ENCODE data around the gene NLRP12.
"Not testable (repeated sequence)": the region's sequence is repeated elsewhere in the genome, so short reads cannot be mapped to it uniquely, and the experiment has no call there.

NLRP12 gene

GRCh38 chr19:53780506-53780905 is 43.6 kb downstream of the NLRP12 start:
- H3K4me3 ChIP-seq (ENCODE audit: low read length): no peak overlapping the region
- no peaks in the 10 kb centered on the region for H4K20me1 ChIP-seq (ENCODE audit: control insufficient read depth, insufficient read depth, low read depth, low read length)
- H3F3A ChIP-seq (ENCODE audit: control insufficient read depth, insufficient read depth): no peaks in the 10 kb centered on the region
- H3K79me2 ChIP-seq (ENCODE audit: control insufficient read depth, low read length): no peaks in the 10 kb centered on the region
- H3K9me3 ChIP-seq (ENCODE audit: control insufficient read depth, insufficient read depth, low read length): no peaks in the 10 kb centered on the region
- no peaks in the 10 kb centered on the region for H3K27me3 ChIP-seq (ENCODE audit: control insufficient read depth, low read length)
- H3K27ac ChIP-seq (ENCODE audit: low read depth, low read length): no peak overlapping the region
- H3K4me2 ChIP-seq (ENCODE audit: low read length): no peak overlapping the region
- H3K36me3 ChIP-seq (ENCODE audit: control insufficient read depth, low read length): no peaks in the 10 kb centered on the region
- TF ChIP-seq EZH2phosphoT487 (IDR thresholded peaks at IDR 0.05; ENCODE audit: borderline replicate concordance, low read length) (no peak), CTCF (IDR thresholded peaks at IDR 0.05; ENCODE audit: low read depth, low read length, poor library complexity, severe bottlenecking) (no peak)
- no peaks in the 10 kb centered on the region for H3K4me1 ChIP-seq (ENCODE audit: control insufficient read depth, low read length)
- H3K9me2 ChIP-seq (replicated peaks; ENCODE audit: control insufficient read depth, low read length): no peaks in the 10 kb centered on the region

GRCh38 chr19:53775524-53775923 is 48.6 kb downstream of the NLRP12 start:
- TF ChIP-seq EZH2phosphoT487 (IDR thresholded peaks at IDR 0.05; ENCODE audit: borderline replicate concordance, low read length): no peak
- TF ChIP-seq CTCF (IDR thresholded peaks at IDR 0.05; ENCODE audit: low read depth, low read length, poor library complexity, severe bottlenecking): no peak
- H3K27me3 ChIP-seq (ENCODE audit: control insufficient read depth, low read length): no peaks in the 10 kb centered on the region
- H4K20me1 ChIP-seq (ENCODE audit: control insufficient read depth, insufficient read depth, low read depth, low read length): no peaks in the 10 kb centered on the region
- no peaks in the 10 kb centered on the region for H3K9me2 ChIP-seq (replicated peaks; ENCODE audit: control insufficient read depth, low read length)
- H3K79me2 ChIP-seq (ENCODE audit: control insufficient read depth, low read length): no peaks in the 10 kb centered on the region
- no peak overlapping the region for H3K4me3 ChIP-seq (ENCODE audit: low read length)
- H3K4me2 ChIP-seq (ENCODE audit: low read length): no peak overlapping the region
- no peaks in the 10 kb centered on the region for H3K4me1 ChIP-seq (ENCODE audit: control insufficient read depth, low read length)
- no peaks in the 10 kb centered on the region for H3K9me3 ChIP-seq (ENCODE audit: control insufficient read depth, insufficient read depth, low read length)
- no peaks in the 10 kb centered on the region for H3F3A ChIP-seq (ENCODE audit: control insufficient read depth, insufficient read depth)
- H3K36me3 ChIP-seq (ENCODE audit: control insufficient read depth, low read length): no peaks in the 10 kb centered on the region
- no peak overlapping the region for H3K27ac ChIP-seq (ENCODE audit: low read depth, low read length)

GRCh38 chr19:53774491-53774890 is 49.6 kb downstream of the NLRP12 start:
- H3F3A ChIP-seq (ENCODE audit: control insufficient read depth, insufficient read depth); H3K9me3 ChIP-seq (ENCODE audit: control insufficient read depth, insufficient read depth, low read length); H3K4me1 ChIP-seq (ENCODE audit: control insufficient read depth, low read length); H3K4me2 ChIP-seq (ENCODE audit: low read length); H3K27me3 ChIP-seq (ENCODE audit: control insufficient read depth, low read length); H4K20me1 ChIP-seq (ENCODE audit: control insufficient read depth, insufficient read depth, low read depth, low read length); H3K36me3 ChIP-seq (ENCODE audit: control insufficient read depth, low read length); H3K4me3 ChIP-seq (ENCODE audit: low read length); H3K9me2 ChIP-seq (replicated peaks; ENCODE audit: control insufficient read depth, low read length); H3K79me2 ChIP-seq (ENCODE audit: control insufficient read depth, low read length); H3K27ac ChIP-seq (ENCODE audit: low read depth, low read length): not testable (repeated sequence)

- Histone ChIP-seq H3K4me1 (ENCODE audit: control insufficient read depth, low read length) (no peaks in the 10 kb centered on the region), H3K27ac (ENCODE audit: low read depth, low read length) (no peak overlapping the region), H4K20me1 (ENCODE audit: control insufficient read depth, insufficient read depth, low read depth, low read length) (no peaks in the 10 kb centered on the region), H3F3A (ENCODE audit: control insufficient read depth, insufficient read depth) (no peaks in the 10 kb centered on the region), H3K4me2 (ENCODE audit: low read length) (no peak overlapping the region), H3K4me3 (ENCODE audit: low read length) (no peak overlapping the region), H3K9me3 (ENCODE audit: control insufficient read depth, insufficient read depth, low read length) (no peaks in the 10 kb centered on the region), H3K9me2 (replicated peaks; ENCODE audit: control insufficient read depth, low read length) (no peaks in the 10 kb centered on the region), H3K36me3 (ENCODE audit: control insufficient read depth, low read length) (no peaks in the 10 kb centered on the region), H3K27me3 (ENCODE audit: control insufficient read depth, low read length) (no peaks in the 10 kb centered on the region), H3K79me2 (ENCODE audit: control insufficient read depth, low read length) (no peaks in the 10 kb centered on the region)
- TF ChIP-seq CTCF (IDR thresholded peaks at IDR 0.05; ENCODE audit: low read depth, low read length, poor library complexity, severe bottlenecking): no peak
- no peak for TF ChIP-seq EZH2phosphoT487 (IDR thresholded peaks at IDR 0.05; ENCODE audit: borderline replicate concordance, low read length)
Observed at GRCh38 chr19:53773999-53774398, 50.1 kb downstream of the NLRP12 start.

All from DOHH2 (cell line).